ENCODE data around the gene EDARADD. TPM values are rescaled to one million over a fixed set of nuclear protein-coding genes. Genes with fewer than 3 reads are reported as not detected.

The EDARADD gene
- total RNA-seq, 1 donor from 2014 or later = 17.0 TPM

DNA sequence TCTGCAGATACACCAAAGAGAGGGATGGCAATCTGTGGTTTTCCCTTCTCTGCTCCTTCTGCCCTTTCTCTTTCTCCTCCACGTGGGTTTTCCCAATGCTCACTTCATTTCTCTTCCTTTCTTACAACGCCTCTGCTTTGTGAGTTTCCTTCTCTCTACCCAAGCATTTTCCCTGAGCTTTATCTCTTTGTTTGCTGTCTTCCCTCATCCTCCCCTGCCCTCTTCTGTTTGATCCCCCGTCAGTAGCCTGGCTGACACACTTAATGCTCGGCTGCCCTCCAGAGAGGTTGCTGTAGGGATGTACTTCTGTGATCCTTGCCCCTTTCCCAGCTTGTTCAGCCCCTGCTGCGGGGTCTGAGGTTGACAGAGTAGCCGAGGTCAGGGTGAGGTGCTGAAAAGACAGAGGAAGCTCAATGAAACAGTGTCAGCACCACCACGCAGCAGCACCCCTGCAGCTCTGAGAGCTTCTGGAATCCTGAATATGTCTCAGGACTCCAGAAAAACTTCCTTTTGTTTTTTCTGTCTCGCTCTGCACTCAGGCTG lies 6.0 kb downstream of the EDARADD start:
- Mint-ChIP-seq H3K27ac (peak overlapping the region; percentile 22), H3K9me3 (no peaks in the 10 kb centered on the region), H3K4me1 (peaks cover 22% of the 10 kb centered on the region), H3K36me3 (peaks cover 4% of the 10 kb centered on the region), H3K27me3 (ENCODE audit: low read depth) (peaks cover 6% of the 10 kb centered on the region), H3K4me3 (no peak overlapping the region)
- TF ChIP-seq, protein P1, sequence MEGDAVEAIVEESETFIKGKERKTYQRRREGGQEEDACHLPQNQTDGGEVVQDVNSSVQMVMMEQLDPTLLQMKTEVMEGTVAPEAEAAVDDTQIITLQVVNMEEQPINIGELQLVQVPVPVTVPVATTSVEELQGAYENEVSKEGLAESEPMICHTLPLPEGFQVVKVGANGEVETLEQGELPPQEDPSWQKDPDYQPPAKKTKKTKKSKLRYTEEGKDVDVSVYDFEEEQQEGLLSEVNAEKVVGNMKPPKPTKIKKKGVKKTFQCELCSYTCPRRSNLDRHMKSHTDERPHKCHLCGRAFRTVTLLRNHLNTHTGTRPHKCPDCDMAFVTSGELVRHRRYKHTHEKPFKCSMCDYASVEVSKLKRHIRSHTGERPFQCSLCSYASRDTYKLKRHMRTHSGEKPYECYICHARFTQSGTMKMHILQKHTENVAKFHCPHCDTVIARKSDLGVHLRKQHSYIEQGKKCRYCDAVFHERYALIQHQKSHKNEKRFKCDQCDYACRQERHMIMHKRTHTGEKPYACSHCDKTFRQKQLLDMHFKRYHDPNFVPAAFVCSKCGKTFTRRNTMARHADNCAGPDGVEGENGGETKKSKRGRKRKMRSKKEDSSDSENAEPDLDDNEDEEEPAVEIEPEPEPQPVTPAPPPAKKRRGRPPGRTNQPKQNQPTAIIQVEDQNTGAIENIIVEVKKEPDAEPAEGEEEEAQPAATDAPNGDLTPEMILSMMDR (IDR thresholded peaks at IDR 0.05; ENCODE audit: unreplicated experiment) = no peak
- DNase-seq (ENCODE audit: low spot score in 2 of 2, unreplicated experiment in 2 of 2) = no peak

DNA sequence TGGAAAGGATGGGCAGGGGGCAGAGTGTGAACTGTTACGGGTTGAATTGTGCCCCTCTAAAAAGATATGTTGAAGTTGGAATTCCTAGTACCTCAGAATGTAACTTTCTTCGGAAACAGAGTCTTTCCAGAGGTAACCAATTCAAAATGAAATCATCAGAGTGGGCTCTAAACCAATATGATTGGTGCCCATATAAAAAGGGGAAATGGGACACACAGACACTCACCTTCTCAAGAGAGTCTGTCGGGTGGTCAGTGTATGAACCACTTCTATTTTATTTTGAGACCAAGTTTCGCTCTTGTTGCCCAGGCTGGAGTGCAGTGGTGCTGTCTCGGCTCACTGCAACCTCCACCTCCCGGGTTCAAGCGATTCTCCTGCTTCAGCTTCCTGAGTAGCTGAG lies 7.6 kb downstream of the EDARADD start:
- Mint-ChIP-seq H3K27me3 (ENCODE audit: low read depth) (no peaks in the 10 kb centered on the region), H3K27ac (no peak overlapping the region), H3K9me3 (no peaks in the 10 kb centered on the region), H3K4me3 (no peak overlapping the region), H3K36me3 (peaks cover 4% of the 10 kb centered on the region), H3K4me1 (peaks cover 14% of the 10 kb centered on the region)
- DNase-seq (ENCODE audit: low spot score in 2 of 2, unreplicated experiment in 2 of 2) = no peak
- TF ChIP-seq, protein P1 (IDR thresholded peaks at IDR 0.05; ENCODE audit: unreplicated experiment) = no peak

- TF ChIP-seq, protein P1 (IDR thresholded peaks at IDR 0.05; ENCODE audit: unreplicated experiment) = no peak
- no peak overlapping the region for H3K4me3 Mint-ChIP-seq
- H3K27me3 Mint-ChIP-seq (ENCODE audit: low read depth) = no peaks in the 10 kb centered on the region
- peaks cover 9% of the 10 kb centered on the region for H3K4me1 Mint-ChIP-seq
- no peak for DNase-seq (ENCODE audit: low spot score in 2 of 2, unreplicated experiment in 2 of 2)
- H3K9me3 Mint-ChIP-seq = no peaks in the 10 kb centered on the region
- peaks cover 2% of the 10 kb centered on the region for H3K36me3 Mint-ChIP-seq
- no peak overlapping the region for H3K27ac Mint-ChIP-seq
Measured at GRCh38 chr1:236403905-236404696, 10.0 kb downstream of the EDARADD start.

GRCh38 chr1:236407059-236407458 lies 13.0 kb downstream of the EDARADD start:
- Mint-ChIP-seq H3K9me3 (no peaks in the 10 kb centered on the region), H3K4me3 (no peak overlapping the region), H3K36me3 (peaks cover 12% of the 10 kb centered on the region), H3K4me1 (no peaks in the 10 kb centered on the region), H3K27ac (no peak overlapping the region), H3K27me3 (ENCODE audit: low read depth) (no peaks in the 10 kb centered on the region)
- TF ChIP-seq, protein P1 (IDR thresholded peaks at IDR 0.05; ENCODE audit: unreplicated experiment) = no peak
- DNase-seq (ENCODE audit: low spot score in 2 of 2, unreplicated experiment in 2 of 2) = no peak

DNA sequence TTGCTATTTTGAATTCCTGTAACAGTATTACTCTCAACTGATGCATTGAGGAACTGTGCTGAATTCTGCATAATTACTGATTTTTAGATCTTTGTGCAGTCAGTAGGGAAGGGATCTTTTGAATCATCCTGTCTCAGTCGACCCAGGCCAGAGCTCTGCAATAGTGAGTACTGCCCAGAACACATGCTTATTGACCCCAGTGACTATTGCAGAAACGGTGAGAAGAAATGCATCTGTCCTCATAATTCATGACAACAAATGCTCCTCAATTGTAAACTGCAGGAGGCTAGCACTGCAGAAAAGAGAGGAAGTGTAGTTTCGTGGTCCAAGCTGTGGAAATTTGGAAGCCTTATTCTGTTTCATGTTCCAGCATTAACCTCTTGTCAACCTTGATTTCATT lies 19.6 kb downstream of the EDARADD start:
- DNase-seq (ENCODE audit: low spot score in 2 of 2, unreplicated experiment in 2 of 2) = no peak
- no peak overlapping the region for H3K27ac Mint-ChIP-seq
- no peaks in the 10 kb centered on the region for H3K27me3 Mint-ChIP-seq (ENCODE audit: low read depth)
- no peak overlapping the region for H3K4me3 Mint-ChIP-seq
- peaks cover 21% of the 10 kb centered on the region for H3K36me3 Mint-ChIP-seq
- H3K4me1 Mint-ChIP-seq = no peaks in the 10 kb centered on the region
- TF ChIP-seq, protein P1 (IDR thresholded peaks at IDR 0.05; ENCODE audit: unreplicated experiment) = no peak
- no peaks in the 10 kb centered on the region for H3K9me3 Mint-ChIP-seq
